22Rv1 (cell line): ENCODE measurements around the gene TOLLIP.

ENCODE experiments used
- H3K27ac ChIP-seq: fragments of 450-650 bp; 2 replicates; pipeline ENCODE4 v1.5.1; 2017
- CTCF ChIP-seq: fragments of 450-650 bp; IDR thresholded peaks from 2 replicates; pipeline ENCODE4 v1.5.1; 2017; ENCODE audit warnings: mild to moderate bottlenecking
- ZFX ChIP-seq: fragments of 450-650 bp; IDR thresholded peaks from 2 replicates; pipeline ENCODE4 v1.6.1; 2017; ENCODE audit warnings: antibody characterized with exemption, borderline replicate concordance

TOLLIP gene

DNA sequence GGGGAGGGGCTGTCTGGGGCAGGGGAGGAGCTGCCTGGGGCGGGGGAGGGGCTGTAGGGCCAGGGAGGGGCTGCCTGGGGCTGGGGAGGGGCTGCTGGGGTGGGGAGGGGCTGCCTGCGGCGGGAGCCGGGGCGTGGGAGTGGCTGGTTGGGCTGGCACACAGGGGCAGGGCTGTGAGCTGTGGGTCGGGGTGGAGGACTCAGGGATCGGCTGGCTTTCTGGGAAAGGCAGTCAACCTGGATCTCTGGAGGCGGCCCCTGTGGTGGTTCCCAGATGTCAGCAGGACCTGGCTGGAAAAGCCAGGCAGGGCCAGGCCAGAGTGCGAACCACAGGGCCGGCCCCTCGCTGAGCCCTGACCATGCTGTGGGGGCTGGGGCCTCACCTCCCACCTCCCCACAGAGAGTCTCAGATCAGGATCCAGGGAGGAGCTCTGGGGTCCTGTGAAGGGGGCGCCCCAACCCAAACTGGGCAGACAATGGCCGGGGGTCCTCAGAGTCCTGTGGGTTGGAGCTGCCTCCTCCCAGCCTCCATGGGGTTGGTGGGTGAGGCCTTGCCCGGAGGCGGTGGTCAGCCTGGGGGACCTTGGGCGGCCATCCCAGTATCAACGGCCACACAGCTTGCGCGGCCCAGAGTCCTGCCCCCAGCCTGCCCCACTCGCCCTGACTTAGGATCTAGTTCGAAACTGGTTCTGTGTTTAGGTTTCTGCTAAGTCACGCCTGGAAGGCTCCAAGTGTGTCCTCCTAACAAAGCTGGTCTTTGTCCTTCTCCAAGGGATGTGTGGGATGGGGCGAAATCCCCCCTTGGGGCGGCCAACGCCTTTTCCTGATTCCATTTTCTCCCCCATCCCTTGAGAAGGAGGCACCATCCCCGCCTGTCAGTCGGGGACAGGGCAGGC, 84.7 kb downstream of the TOLLIP start:
- no peak for TF ChIP-seq ZFX
- TF ChIP-seq CTCF: no peak
- H3K27ac ChIP-seq: no peak overlapping the region
